Stimulated activated CD8-positive, alpha-beta memory T cell treated with anti-CD3 and anti-CD28 coated beads, Interleukin-4, amount 100 ng/mL, for 24 hours (primary cell): ENCODE results near the gene HOXC13.
A peak's percentile ranks its signal among the peaks of the same experiment; 100 is the strongest.

ENCODE experiments used
- DNase-seq: peaks from one replicate; pipeline ENCODE4 v3.0.0-alpha.2; 2020; ENCODE audit warnings: low read depth

Gene HOXC13

GRCh38 chr12:53938326-53939140 is at the start of gene HOXC13:
Gene HOXC13, plus strand, starts transcription at chr12:53938831. Its CDS starts 76 bp downstream, at chr12:53938907.
- peak; percentile 35 for DNase-seq

- DNase-seq, result no peak
Measured at GRCh38 chr12:53890081-53890480, 48.5 kb upstream of the HOXC13 start.

GRCh38 chr12:53892762-53893395 is 45.8 kb upstream of the HOXC13 start:
- no peak for DNase-seq

GRCh38 chr12:53899230-53899629 is 39.4 kb upstream of the HOXC13 start:
- no peak for DNase-seq

- DNase-seq, result no peak
Measured at GRCh38 chr12:53907103-53907502, 31.5 kb upstream of the HOXC13 start.

GRCh38 chr12:53916788-53917655 is 21.6 kb upstream of the HOXC13 start:
- no peak for DNase-seq

- no peak for DNase-seq
Measured at GRCh38 chr12:53924521-53925405, 13.9 kb upstream of the HOXC13 start.

GRCh38 chr12:53927220-53928029 is 11.2 kb upstream of the HOXC13 start:
- no peak for DNase-seq

GRCh38 chr12:53928054-53928835 is 10.4 kb upstream of the HOXC13 start:
- DNase-seq, result no peak

GRCh38 chr12:53929527-53929926 is 9.1 kb upstream of the HOXC13 start:
- no peak for DNase-seq

GRCh38 chr12:53930591-53931255 is 7.9 kb upstream of the HOXC13 start:
- no peak for DNase-seq

- no peak for DNase-seq
Measured at GRCh38 chr12:53931844-53932581, 6.6 kb upstream of the HOXC13 start.

GRCh38 chr12:53932915-53933314 is 5.7 kb upstream of the HOXC13 start:
- DNase-seq, result no peak

GRCh38 chr12:53935383-53936341 is 3.0 kb upstream of the HOXC13 start:
- no peak for DNase-seq

GRCh38 chr12:53937099-53937498 is 1.5 kb upstream of the HOXC13 start:
- DNase-seq, result no peak

GRCh38 chr12:53937596-53938325 is 870 bp upstream of the HOXC13 start:
- no peak for DNase-seq
